HCT116 (cell line): ENCODE data around the gene HPS3. TPM values are rescaled to one million over a fixed set of nuclear protein-coding genes. Genes with fewer than 3 reads are reported as not detected.

ENCODE experiments used
- ATAC-seq: fragments of 200-7000 bp; cut with Tn5 transposase; 2 replicates; pipeline ENCODE4 v1.9.1; 2020; ENCODE audit warnings: mild to moderate bottlenecking, moderate library complexity
- BruUV-seq: library from RNA; stranded (reverse); fragments of 400-500 nt; replicated peaks from 2 replicates; lab custom pipeline; 2021; lab: Mats Ljungman, UMichigan
- CTCF ChIA-PET: fragments of 300-600 bp; sonication (Branson Sonifier 250); formaldehyde crosslinking; loops from one replicate; lab custom pipeline; 2021; ENCODE audit warnings: antibody characterized with exemption; lab: Charles Lee
- POLR2A ChIA-PET: fragments of 300-600, 350-600 bp; sonication (Branson Sonifier 250); formaldehyde crosslinking; loops from one replicate; lab custom pipeline; 2021; ENCODE audit warnings: antibody characterized with exemption; lab: Charles Lee
- RAD21 ChIA-PET, 2 experiments: fragments of 300-600 bp; sonication (Branson Sonifier 250); formaldehyde crosslinking; loops; one replicate each; lab custom pipeline; 2023; ENCODE audit warnings: low total read pairs in 2 of 2; ENCODE audit not compliant: uncharacterized antibody in 2 of 2, unreplicated experiment in 2 of 2, low non-redundant PET in 1 of 2; lab: Charles Lee
- DNase-seq: peaks from one replicate; pipeline ENCODE4 v3.0.0-alpha.2; 2010; ENCODE audit warnings: low read depth, low spot score
- H2AFZ ChIP-seq: fragments of 200-600 bp; shearing (Covaris generic), sonication (generic); 2 replicates; pipeline ENCODE4 v1.6.1; 2017; ENCODE audit warnings: low read depth, mixed run types, mixed read lengths, antibody characterized with exemption, low read length; ENCODE audit not compliant: poor library complexity, severe bottlenecking
- H3K27ac ChIP-seq: 2 replicates; pipeline ENCODE4 v1.5.1; 2012; ENCODE audit warnings: low read depth, low read length
- H3K27me3 ChIP-seq: fragments of 200-600 bp; sonication (generic); 2 replicates; pipeline ENCODE4 v1.6.1; 2016; ENCODE audit warnings: mixed run types, low read length, mixed read lengths; ENCODE audit not compliant: insufficient read depth
- H3K36me3 ChIP-seq, 2 experiments: fragments of 200-500 bp in 1 of 2; fragments of 200-600 bp in 1 of 2; sonication (Bioruptor generic) in 1 of 2; sonication (generic) in 1 of 2; 2 replicates each; pipeline versions ENCODE4 v1.5.1 to v1.6.1; 2014 to 2016; ENCODE audit warnings: low read length in 2 of 2, inconsistent platforms in 1 of 2, mixed read lengths in 1 of 2, mixed run types in 1 of 2; ENCODE audit not compliant: insufficient read depth in 2 of 2, control insufficient read depth in 1 of 2
- H3K4me1 ChIP-seq, 2 experiments: fragments of 200-600 bp in 1 of 2; sonication (generic) in 1 of 2; 2 replicates each; pipeline versions ENCODE4 v1.5.1 to v1.6.1; 2012 to 2017; ENCODE audit warnings: low read length in 2 of 2, inconsistent platforms in 1 of 2, mild to moderate bottlenecking in 1 of 2, mixed read lengths in 1 of 2, mixed run types in 1 of 2, moderate library complexity in 1 of 2; ENCODE audit not compliant: insufficient read depth in 2 of 2, control insufficient read depth in 1 of 2
- H3K4me2 ChIP-seq: fragments of 200-600 bp; sonication (generic); 2 replicates; pipeline ENCODE4 v1.6.1; 2017; ENCODE audit warnings: mixed run types, low read length, mixed read lengths
- H3K4me3 ChIP-seq, 2 experiments: fragments of 200-600 bp in 1 of 2; sonication (generic) in 1 of 2; replicated peaks in 1 of 2; 2 replicates each; pipeline ENCODE4 v1.5.1; 2011 to 2016; ENCODE audit warnings: low read length in 2 of 2, control low read depth in 1 of 2, low read depth in 1 of 2, mild to moderate bottlenecking in 1 of 2, mixed read lengths in 1 of 2, mixed run types in 1 of 2
- H3K79me2 ChIP-seq: fragments of 200-600 bp; sonication (generic); 2 replicates; pipeline ENCODE4 v1.6.1; 2017; ENCODE audit warnings: mild to moderate bottlenecking, mixed run types, low read length, moderate library complexity, mixed read lengths; ENCODE audit not compliant: insufficient read depth
- H3K9ac ChIP-seq: fragments of 200-600 bp; sonication (generic); 2 replicates; pipeline ENCODE4 v1.6.1; 2016; ENCODE audit warnings: low read length, mixed read lengths
- H3K9me2 ChIP-seq: fragments of 200-600 bp; sonication (generic), shearing (Covaris generic); 2 replicates; pipeline ENCODE4 v1.6.1; 2017; ENCODE audit warnings: mixed run types, mild to moderate bottlenecking, moderate library complexity; ENCODE audit not compliant: insufficient read depth
- H3K9me3 ChIP-seq, 2 experiments: fragments of 200-500 bp in 1 of 2; fragments of 200-600 bp in 1 of 2; sonication (Bioruptor generic) in 1 of 2; sonication (generic) in 1 of 2; 2 replicates each; pipeline ENCODE4 v1.6.1; 2014 to 2017; ENCODE audit warnings: low read length in 2 of 2, mixed read lengths in 2 of 2, inconsistent platforms in 1 of 2, low read depth in 1 of 2, mild to moderate bottlenecking in 1 of 2, mixed run types in 1 of 2, moderate library complexity in 1 of 2; ENCODE audit not compliant: control insufficient read depth in 1 of 2, insufficient read depth in 1 of 2
- H4K20me1 ChIP-seq: fragments of 200-600 bp; sonication (generic), shearing (Covaris generic); 2 replicates; pipeline ENCODE4 v1.6.1; 2017; ENCODE audit warnings: mixed run types, mild to moderate bottlenecking, moderate library complexity; ENCODE audit not compliant: insufficient read depth
- ATF3 ChIP-seq: IDR thresholded peaks from 2 replicates; pipeline ENCODE4 v1.6.1; 2012
- CBX3 ChIP-seq: IDR thresholded peaks from 2 replicates; pipeline ENCODE4 v1.6.1; 2012; ENCODE audit warnings: low read depth
- CEBPB ChIP-seq: IDR thresholded peaks from 2 replicates; pipeline ENCODE4 v1.6.1; 2012; ENCODE audit warnings: low read depth
- CTCF ChIP-seq, 3 experiments: fragments of 200-600 bp in 1 of 3; sonication (generic) in 1 of 3; IDR thresholded peaks in 2 of 3; conservative IDR thresholded peaks in 1 of 3; 2 replicates each; pipeline ENCODE4 v1.5.1; 2012 to 2017; ENCODE audit warnings: low read depth in 2 of 3, low read length in 2 of 3, antibody characterized with exemption in 1 of 3, borderline replicate concordance in 1 of 3, control low read depth in 1 of 3, mild to moderate bottlenecking in 1 of 3, mixed read lengths in 1 of 3, mixed run types in 1 of 3, moderate library complexity in 1 of 3; ENCODE audit not compliant: insufficient read depth in 1 of 3
- ELF1 ChIP-seq: IDR thresholded peaks from 2 replicates; pipeline ENCODE4 v1.6.1; 2012; ENCODE audit warnings: low read depth, borderline replicate concordance
- EZH2 ChIP-seq: fragments of 200-600 bp; sonication (generic); IDR thresholded peaks from 2 replicates; pipeline ENCODE4 v1.6.1; 2017; ENCODE audit warnings: antibody characterized with exemption, mixed run types
- EZH2phosphoT487 ChIP-seq: fragments of 200-600 bp; IDR thresholded peaks from 2 replicates; pipeline ENCODE4 v1.6.1; 2018; ENCODE audit warnings: antibody characterized with exemption, borderline replicate concordance
- FOSL1 ChIP-seq: IDR thresholded peaks from 2 replicates; pipeline ENCODE4 v1.6.1; 2012; ENCODE audit warnings: low read depth
- JUND ChIP-seq: IDR thresholded peaks from 2 replicates; pipeline ENCODE4 v1.6.1; 2012
- MAX ChIP-seq: IDR thresholded peaks from 2 replicates; pipeline ENCODE4 v1.6.1; 2012
- POLR2A ChIP-seq: IDR thresholded peaks from 2 replicates; pipeline ENCODE4 v1.7.0; 2011; ENCODE audit warnings: borderline replicate concordance; ENCODE audit not compliant: insufficient read depth, insufficient read length; ENCODE audit errors: extremely low read depth
- POLR2AphosphoS5 ChIP-seq: IDR thresholded peaks from 2 replicates; pipeline ENCODE4 v1.6.1; 2011; ENCODE audit warnings: mild to moderate bottlenecking, low read depth, low read length, moderate library complexity
- RAD21 ChIP-seq: IDR thresholded peaks from 2 replicates; pipeline ENCODE4 v1.6.1; 2012; ENCODE audit warnings: low read depth, mild to moderate bottlenecking
- REST ChIP-seq: IDR thresholded peaks from 2 replicates; pipeline ENCODE4 v1.6.1; 2012; ENCODE audit warnings: low read depth
- SRF ChIP-seq: IDR thresholded peaks from 2 replicates; pipeline ENCODE4 v1.6.1; 2012; ENCODE audit warnings: low read depth
- TCF7L2 ChIP-seq: IDR thresholded peaks from 2 replicates; pipeline ENCODE4 v1.7.0; 2011; ENCODE audit warnings: borderline replicate concordance, inconsistent platforms; ENCODE audit not compliant: insufficient read depth, insufficient read length; ENCODE audit errors: extremely low read depth
- YY1 ChIP-seq: IDR thresholded peaks from 2 replicates; pipeline ENCODE4 v1.6.1; 2011; ENCODE audit warnings: low read length, low read depth, moderate library complexity, mild to moderate bottlenecking; ENCODE audit not compliant: insufficient replicate concordance; ENCODE audit errors: extremely low read depth
- ZBTB33 ChIP-seq: IDR thresholded peaks from 2 replicates; pipeline ENCODE4 v1.6.1; 2011; ENCODE audit warnings: mild to moderate bottlenecking, low read length, moderate library complexity; ENCODE audit not compliant: insufficient replicate concordance; ENCODE audit errors: extremely low read depth
- ZFX ChIP-seq: fragments of 450-650 bp; IDR thresholded peaks from 2 replicates; pipeline ENCODE4 v1.6.1; 2017
- ZNF274 ChIP-seq: fragments of 200-500 bp; sonication (Bioruptor generic); IDR thresholded peaks from 2 replicates; pipeline ENCODE4 v1.6.1; 2014; ENCODE audit warnings: mild to moderate bottlenecking, low read depth, low read length, inconsistent platforms
- intact Hi-C: fragments of 100-400 bp; cut with micrococcal nuclease; formaldehyde crosslinking; loops from 2 replicates; pipeline ENCODE4 v1.10.0; 2022
- total RNA-seq: library from RNA; stranded (reverse); gene quantifications from one replicate; pipeline ENCODE4 v1.2.1, GENCODE V29; 2021; ENCODE audit not compliant: unreplicated experiment

Gene HPS3
- total RNA-seq, 1 experiment from 2014 or later: 17.1 TPM

- ChIA-PET CTCF (no interaction called here), RAD21 (no interaction called here), POLR2A (no interaction called here)
- no peaks in the 10 kb centered on the region for H3K4me1 ChIP-seq
- H3K9ac ChIP-seq: no peak overlapping the region
- no peak for DNase-seq
- no peak for TF ChIP-seq ZBTB33
- no peak for TF ChIP-seq TCF7L2
- TF ChIP-seq ATF3: no peak
- TF ChIP-seq EZH2phosphoT487: no peak
- no peak for TF ChIP-seq MAX
- TF ChIP-seq CEBPB: no peak
- no peak for TF ChIP-seq SRF
- TF ChIP-seq FOSL1: no peak
- TF ChIP-seq ELF1: no peak
- no peak for TF ChIP-seq YY1
- no peak for TF ChIP-seq REST
- TF ChIP-seq POLR2AphosphoS5: no peak
- no peak for TF ChIP-seq CBX3
- no peak for TF ChIP-seq POLR2A
- no peak for TF ChIP-seq RAD21
- no peak for TF ChIP-seq JUND
- TF ChIP-seq ZFX: no peak
- no peak for TF ChIP-seq ZNF274
- TF ChIP-seq CTCF (IDR thresholded peaks at IDR 0.05 in 2 of 3, conservative IDR thresholded peaks at IDR 0.05 in 1 of 3; ENCODE audit: borderline replicate concordance in 1 of 3, insufficient read depth in 1 of 3, low read depth in 2 of 3, low read length in 2 of 3): no peak
- TF ChIP-seq EZH2: no peak
- no peak for ATAC-seq
- no peak overlapping the region for H2AFZ ChIP-seq
- H3K9me3 ChIP-seq: no peaks in the 10 kb centered on the region
- no peak overlapping the region for H3K4me2 ChIP-seq
- BruUV-seq: no TSS peak
- no peaks in the 10 kb centered on the region for H3K27me3 ChIP-seq
- no peaks in the 10 kb centered on the region for H3K9me2 ChIP-seq
- no peak overlapping the region for H3K4me3 ChIP-seq
- intact Hi-C loops: no loop called here
- peaks cover 4 to 6% of the 10 kb centered on the region in 2 experiments; a peak in 1 of 4 replicates for H3K36me3 ChIP-seq
- H4K20me1 ChIP-seq: no peaks in the 10 kb centered on the region
- no peak overlapping the region for H3K27ac ChIP-seq
- no peaks in the 10 kb centered on the region for H3K79me2 ChIP-seq
Observed at GRCh38 chr3:149153402-149153801, 24.0 kb downstream of the HPS3 start.
